C4-2B (cell line): ENCODE results near the gene SKI.

Source experiments
- CTCF ChIP-seq: fragments of 450-650 bp; conservative IDR thresholded peaks from 2 replicates; pipeline ENCODE4 v1.5.1; 2017; ENCODE audit warnings: mild to moderate bottlenecking
- ZFX ChIP-seq: fragments of 450-650 bp; IDR thresholded peaks from 2 replicates; pipeline ENCODE4 v1.6.1; 2017

- TF ChIP-seq CTCF, result no peak
- TF ChIP-seq ZFX, result no peak
These were observed 25.1 kb upstream of the SKI start for GRCh38 chr1:2202843-2203601.
